ENCODE measurements around the gene CACNA1C. TPM values are rescaled to one million over a fixed set of nuclear protein-coding genes. Genes with fewer than 3 reads are reported as not detected.

The CACNA1C gene
- total RNA-seq, 2 experiments from 2014 or later, result 0.05 to 0.08 TPM

- DNase-seq (no peak), ATAC-seq (ENCODE audit: poor library complexity) (no peak)
- no peaks in the 10 kb centered on the region for H3K36me3 Mint-ChIP-seq (ENCODE audit: low read depth)
- Histone ChIP-seq H3K27me3 (ENCODE audit: control insufficient read depth in 1 of 2, insufficient read depth in 2 of 2, low read length in 2 of 2) (peaks cover 0 to 4% of the 10 kb centered on the region in 2 experiments), H3K4me3 (ENCODE audit: low read length) (no peak overlapping the region), H3K36me3 (ENCODE audit: insufficient read depth, low read length) (no peaks in the 10 kb centered on the region), H3K4me1 (ENCODE audit: insufficient read depth, low read length) (no peaks in the 10 kb centered on the region), H3K27ac (ENCODE audit: low read depth in 1 of 2, low read length in 2 of 2) (no peak overlapping the region), H3K9me3 (ENCODE audit: control insufficient read depth in 1 of 2, insufficient read depth in 1 of 2, low read length in 2 of 2) (no peaks in the 10 kb centered on the region)
- intact Hi-C loops (cut with DNase I, micrococcal nuclease), result no loop called here
- ChIA-PET POLR2A (no interaction called here), CTCF (interaction anchor here (0.6 kb wide), 1 partner anchor 599 kb away, joined by 3 read pairs; no protein-coding TSS in a partner anchor)
- H3K27me3 Mint-ChIP-seq, result no peaks in the 10 kb centered on the region
- H3K27ac Mint-ChIP-seq, result no peak overlapping the region
- no peak overlapping the region for H3K4me3 Mint-ChIP-seq
- no peaks in the 10 kb centered on the region for H3K4me1 Mint-ChIP-seq (ENCODE audit: low read depth)
- H3K9me3 Mint-ChIP-seq, result no peaks in the 10 kb centered on the region
- TF ChIP-seq CTCF (IDR thresholded peaks at IDR 0.05), result no peak
Observed at GRCh38 chr12:2486796-2487195, 434.0 kb downstream of the CACNA1C start.

- ChIA-PET POLR2A (no interaction called here), CTCF (interaction anchor here (0.6 kb wide), 1 partner anchor 599 kb away, joined by 3 read pairs; no protein-coding TSS in a partner anchor)
- no peak for DNase-seq
- Mint-ChIP-seq H3K27me3 (no peaks in the 10 kb centered on the region), H3K4me1 (ENCODE audit: low read depth) (no peaks in the 10 kb centered on the region), H3K27ac (no peak overlapping the region), H3K4me3 (no peak overlapping the region), H3K36me3 (ENCODE audit: low read depth) (no peaks in the 10 kb centered on the region), H3K9me3 (no peaks in the 10 kb centered on the region)
- intact Hi-C loops (cut with DNase I, micrococcal nuclease), result no loop called here
- Histone ChIP-seq H3K4me1 (ENCODE audit: insufficient read depth, low read length) (no peaks in the 10 kb centered on the region), H3K4me3 (ENCODE audit: low read length) (no peak overlapping the region), H3K36me3 (ENCODE audit: insufficient read depth, low read length) (no peaks in the 10 kb centered on the region), H3K9me3 (ENCODE audit: control insufficient read depth in 1 of 2, insufficient read depth in 1 of 2, low read length in 2 of 2) (no peaks in the 10 kb centered on the region), H3K27me3 (ENCODE audit: control insufficient read depth in 1 of 2, insufficient read depth in 2 of 2, low read length in 2 of 2) (peaks cover 0 to 4% of the 10 kb centered on the region in 2 experiments), H3K27ac (ENCODE audit: low read depth in 1 of 2, low read length in 2 of 2) (no peak overlapping the region)
- TF ChIP-seq CTCF (IDR thresholded peaks at IDR 0.05), result no peak
- ATAC-seq (ENCODE audit: poor library complexity), result no peak
Observed at GRCh38 chr12:2487278-2487677, 434.5 kb downstream of the CACNA1C start.

GRCh38 chr12:2488131-2488530, 435.3 kb downstream of the CACNA1C start:
- no peak overlapping the region for H3K4me3 Mint-ChIP-seq
- no peak overlapping the region for H3K27ac Mint-ChIP-seq
- no peaks in the 10 kb centered on the region for H3K9me3 Mint-ChIP-seq
- H3K4me3 ChIP-seq (ENCODE audit: low read length), result no peak overlapping the region
- no peaks in the 10 kb centered on the region for H3K36me3 Mint-ChIP-seq (ENCODE audit: low read depth)
- no peaks in the 10 kb centered on the region for H3K36me3 ChIP-seq (ENCODE audit: insufficient read depth, low read length)
- no peaks in the 10 kb centered on the region for H3K27me3 Mint-ChIP-seq
- no peak for TF ChIP-seq CTCF (IDR thresholded peaks at IDR 0.05)
- H3K9me3 ChIP-seq (ENCODE audit: control insufficient read depth in 1 of 2, insufficient read depth in 1 of 2, low read length in 2 of 2), result peaks cover 0 to under 1% of the 10 kb centered on the region in 2 experiments
- H3K27ac ChIP-seq (ENCODE audit: low read depth in 1 of 2, low read length in 2 of 2), result no peak overlapping the region
- H3K27me3 ChIP-seq (ENCODE audit: control insufficient read depth in 1 of 2, insufficient read depth in 2 of 2, low read length in 2 of 2), result peaks cover 0 to 4% of the 10 kb centered on the region in 2 experiments
- ATAC-seq (ENCODE audit: poor library complexity) (no peak), DNase-seq (no peak)
- ChIA-PET CTCF (no interaction called here), POLR2A (no interaction called here)
- H3K4me1 ChIP-seq (ENCODE audit: insufficient read depth, low read length), result no peaks in the 10 kb centered on the region
- no peaks in the 10 kb centered on the region for H3K4me1 Mint-ChIP-seq (ENCODE audit: low read depth)
- intact Hi-C loops (cut with DNase I, micrococcal nuclease), result no loop called here

All from CD4-positive, alpha-beta T cell (primary cell).